ENCODE measurements around the gene TMX2. TPM values are rescaled to one million over a fixed set of nuclear protein-coding genes. Genes with fewer than 3 reads are reported as not detected.

TMX2 gene, protein sequence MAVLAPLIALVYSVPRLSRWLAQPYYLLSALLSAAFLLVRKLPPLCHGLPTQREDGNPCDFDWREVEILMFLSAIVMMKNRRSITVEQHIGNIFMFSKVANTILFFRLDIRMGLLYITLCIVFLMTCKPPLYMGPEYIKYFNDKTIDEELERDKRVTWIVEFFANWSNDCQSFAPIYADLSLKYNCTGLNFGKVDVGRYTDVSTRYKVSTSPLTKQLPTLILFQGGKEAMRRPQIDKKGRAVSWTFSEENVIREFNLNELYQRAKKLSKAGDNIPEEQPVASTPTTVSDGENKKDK
- total RNA-seq (2012; rRNA removed): 62.1 and 92.0 TPM in 2 replicates

DNA sequence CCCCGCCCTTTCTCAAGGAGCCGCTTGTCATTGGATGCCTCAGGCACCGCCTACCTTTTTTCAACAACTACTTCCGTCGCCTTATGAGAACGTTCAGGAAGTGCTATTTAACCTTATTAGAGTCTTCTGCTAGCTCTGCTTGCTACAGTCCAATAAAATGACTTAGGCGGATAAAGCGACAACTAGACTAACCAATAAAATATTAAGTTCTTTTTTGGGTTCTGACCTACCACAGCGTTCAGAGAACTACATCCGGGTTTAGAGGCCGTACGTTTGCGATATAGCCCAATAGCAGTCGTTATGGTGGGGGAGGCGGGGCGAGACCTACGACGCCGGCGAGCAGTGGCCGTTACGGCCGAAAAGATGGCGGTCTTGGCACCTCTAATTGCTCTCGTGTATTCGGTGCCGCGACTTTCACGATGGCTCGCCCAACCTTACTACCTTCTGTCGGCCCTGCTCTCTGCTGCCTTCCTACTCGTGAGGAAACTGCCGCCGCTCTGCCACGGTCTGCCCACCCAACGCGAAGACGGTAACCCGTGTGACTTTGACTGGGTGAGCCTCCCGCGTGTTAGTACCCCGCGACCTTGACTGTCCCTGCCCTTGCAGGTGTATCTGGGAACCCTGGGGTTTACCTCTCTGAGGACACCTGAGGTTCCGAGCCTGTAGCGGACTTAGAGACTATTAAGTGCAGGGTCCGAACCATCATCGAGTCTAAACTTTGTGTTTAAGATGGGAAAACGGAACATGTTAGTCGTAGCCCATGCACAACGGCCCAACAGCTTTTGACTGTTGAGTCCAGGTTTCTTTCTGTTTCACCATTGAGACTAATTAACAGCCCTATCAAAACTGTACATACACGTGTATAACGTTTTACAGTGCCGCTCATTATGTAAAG is at the start of gene TMX2:
TMX2 (plus strand) TSS at position 338 of the 895 bp plus-strand sequence; CDS start at position 364, 26 bp downstream.
- Histone ChIP-seq H3K36me3 (ENCODE audit: insufficient read depth, low read length) (peaks cover 6% of the 10 kb centered on the region), H3K9ac (ENCODE audit: low read depth, low read length) (peak within 1 kb of the TSS; percentile 89), H3K4me1 (ENCODE audit: control insufficient read depth, insufficient read depth, low read length) (peaks cover 19% of the 10 kb centered on the region)

DNA sequence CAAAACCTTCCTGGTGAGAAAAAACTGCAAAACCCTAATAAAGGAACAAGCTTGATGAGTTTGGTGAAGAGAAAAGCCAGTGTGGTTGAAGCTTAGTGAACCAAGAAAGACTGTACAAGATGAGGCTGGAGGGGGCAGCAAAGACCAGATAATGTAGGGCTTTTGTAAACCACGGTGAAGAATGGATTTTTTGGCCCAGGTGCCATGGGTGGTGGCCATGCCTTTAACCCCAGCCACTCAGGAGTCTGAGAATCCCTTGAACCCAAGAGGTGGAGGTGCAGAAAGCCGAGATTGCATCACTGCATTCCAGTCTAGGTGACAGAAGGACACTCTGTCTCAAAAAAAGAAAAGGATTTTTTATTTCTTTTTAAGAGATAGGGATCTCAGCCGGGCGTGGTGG is 49.5 kb upstream of the TMX2 start:
- no peak overlapping the region for H3K4me3 ChIP-seq (ENCODE audit: low read length)
- H3K4me2 ChIP-seq (ENCODE audit: low read length): no peak overlapping the region
- peaks cover 9% of the 10 kb centered on the region for H3K4me1 ChIP-seq (ENCODE audit: control insufficient read depth, insufficient read depth, low read length)
- H3K9ac ChIP-seq (ENCODE audit: low read depth, low read length): no peak overlapping the region
- H3K27me3 ChIP-seq (ENCODE audit: control insufficient read depth, insufficient read depth, low read length): no peaks in the 10 kb centered on the region
- H3K36me3 ChIP-seq (ENCODE audit: insufficient read depth, low read length): peaks cover 26% of the 10 kb centered on the region
- no peaks in the 10 kb centered on the region for H3K9me3 ChIP-seq (replicated peaks; ENCODE audit: low read length)

More for the DNA sequence above, at the start of gene TMX2:
- H3K4me2 ChIP-seq (ENCODE audit: low read length): peak within 1 kb of the TSS; percentile 89
- peak within 1 kb of the TSS; percentile 85 for H3K4me3 ChIP-seq (ENCODE audit: low read length)
- no peaks in the 10 kb centered on the region for H3K9me3 ChIP-seq (replicated peaks; ENCODE audit: low read length)
- H3K27me3 ChIP-seq (ENCODE audit: control insufficient read depth, insufficient read depth, low read length): no peaks in the 10 kb centered on the region

DNA sequence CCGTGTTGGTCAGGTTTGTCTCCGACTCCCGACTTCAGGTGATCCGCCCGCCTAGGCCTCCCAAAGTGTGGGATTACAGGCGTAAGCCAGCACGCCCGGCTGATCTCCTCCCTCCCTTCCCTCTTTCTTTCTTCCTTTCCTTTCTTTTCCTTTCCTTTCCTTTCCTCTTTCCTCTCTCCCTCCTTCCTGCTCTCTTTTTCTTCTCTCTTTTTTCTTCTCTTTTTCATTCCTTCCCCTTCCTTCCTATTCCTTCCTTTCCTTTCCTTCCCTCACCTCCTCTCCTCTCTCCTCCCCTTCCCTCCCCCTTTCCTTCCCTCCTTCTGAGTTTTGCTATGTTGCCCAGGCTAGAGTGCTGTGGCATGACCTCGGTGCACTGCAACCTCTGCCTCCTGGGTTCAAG is 48.4 kb upstream of the TMX2 start:
- no peaks in the 10 kb centered on the region for H3K27me3 ChIP-seq (ENCODE audit: control insufficient read depth, insufficient read depth, low read length)
- no peak overlapping the region for H3K4me2 ChIP-seq (ENCODE audit: low read length)
- no peak overlapping the region for H3K9ac ChIP-seq (ENCODE audit: low read depth, low read length)
- H3K9me3 ChIP-seq (replicated peaks; ENCODE audit: low read length): no peaks in the 10 kb centered on the region
- no peak overlapping the region for H3K4me3 ChIP-seq (ENCODE audit: low read length)
- H3K4me1 ChIP-seq (ENCODE audit: control insufficient read depth, insufficient read depth, low read length): peaks cover 7% of the 10 kb centered on the region
- peaks cover 26% of the 10 kb centered on the region for H3K36me3 ChIP-seq (ENCODE audit: insufficient read depth, low read length)

DNA sequence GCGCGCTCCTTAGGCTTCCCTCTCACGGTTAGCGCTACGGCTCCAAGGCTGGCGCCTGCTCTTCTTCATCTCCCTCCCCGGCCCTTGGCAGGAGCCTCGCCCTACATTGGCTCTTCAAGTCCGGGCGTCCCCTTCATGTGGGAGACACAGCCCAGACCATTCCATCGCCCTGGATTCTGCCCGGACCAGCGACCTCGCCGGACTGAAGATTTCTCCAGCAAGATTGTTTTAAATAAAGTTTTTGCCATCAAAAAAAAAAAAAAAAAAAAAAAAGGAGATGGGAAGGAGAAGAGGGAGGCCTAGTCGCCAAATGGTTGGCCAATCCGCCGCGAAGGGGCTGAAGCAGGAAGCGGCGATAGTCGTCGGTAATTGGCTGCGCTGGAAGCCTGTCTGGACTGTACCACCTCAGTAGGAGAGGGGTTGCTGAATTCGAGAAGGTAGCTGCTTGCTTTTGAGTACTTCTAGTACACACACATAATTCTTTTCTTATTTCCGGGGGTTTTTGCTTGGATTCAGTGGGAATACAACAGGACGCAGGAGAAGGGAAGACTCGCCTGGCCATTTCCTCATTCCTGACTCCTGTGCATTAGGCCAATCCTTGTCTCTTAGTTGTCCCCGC is 45.2 kb upstream of the TMX2 start:
- Histone ChIP-seq H3K4me3 (ENCODE audit: low read length) (peak overlapping the region; percentile 92), H3K4me2 (ENCODE audit: low read length) (peak overlapping the region; percentile 87), H3K9me3 (replicated peaks; ENCODE audit: low read length) (no peaks in the 10 kb centered on the region), H3K27me3 (ENCODE audit: control insufficient read depth, insufficient read depth, low read length) (no peaks in the 10 kb centered on the region), H3K36me3 (ENCODE audit: insufficient read depth, low read length) (peaks cover 10% of the 10 kb centered on the region), H3K9ac (ENCODE audit: low read depth, low read length) (peak overlapping the region; percentile 95), H3K4me1 (ENCODE audit: control insufficient read depth, insufficient read depth, low read length) (peaks cover 16% of the 10 kb centered on the region)

DNA sequence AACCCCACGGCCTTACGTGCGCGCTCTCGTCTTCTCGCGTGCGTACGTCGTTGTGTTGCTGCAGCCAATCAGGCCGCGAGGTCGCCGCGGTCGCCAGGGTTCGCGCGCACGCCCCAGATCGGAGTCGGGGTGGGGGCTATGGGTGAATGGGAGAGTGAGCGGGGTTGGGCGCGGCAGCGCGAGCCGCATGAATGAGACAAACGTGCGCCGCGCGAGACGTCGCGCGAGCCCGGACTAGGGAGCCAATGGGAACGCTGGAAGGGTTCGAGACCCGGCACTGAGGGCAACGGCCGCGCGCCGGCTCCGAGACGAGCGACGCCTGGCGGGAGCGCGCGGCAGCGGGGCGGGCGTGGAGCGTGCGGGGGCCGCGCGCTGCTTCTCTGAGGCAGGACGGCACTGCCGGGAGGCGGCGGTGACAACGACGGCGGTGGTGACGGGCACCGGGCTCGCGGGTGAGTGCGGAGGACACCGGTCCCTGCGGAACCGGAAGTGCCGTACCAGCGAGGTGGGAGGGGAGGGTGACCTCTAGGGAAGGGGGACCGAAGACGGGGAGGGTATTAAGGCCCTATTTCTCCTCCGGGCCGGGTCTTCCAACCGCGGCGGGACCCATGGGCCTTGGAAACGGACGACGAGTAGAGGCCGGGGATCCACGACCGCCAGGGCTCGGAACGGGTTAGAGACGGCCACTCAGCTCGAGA is 44.5 kb upstream of the TMX2 start, which contains the start of gene ZDHHC5:
ZDHHC5 (plus strand) TSS at position 379 of the 698 bp plus-strand sequence. CDS start 4,977 bp downstream, outside the sequence.
- H3K4me2 ChIP-seq (ENCODE audit: low read length): peak within 1 kb of the TSS; percentile 87
- peak within 1 kb of the TSS; percentile 92 for H3K4me3 ChIP-seq (ENCODE audit: low read length)
- peaks cover 16% of the 10 kb centered on the region for H3K4me1 ChIP-seq (ENCODE audit: control insufficient read depth, insufficient read depth, low read length)
- peak within 1 kb of the TSS; percentile 95 for H3K9ac ChIP-seq (ENCODE audit: low read depth, low read length)
- no peaks in the 10 kb centered on the region for H3K27me3 ChIP-seq (ENCODE audit: control insufficient read depth, insufficient read depth, low read length)
- H3K36me3 ChIP-seq (ENCODE audit: insufficient read depth, low read length): peaks cover 11% of the 10 kb centered on the region
- H3K9me3 ChIP-seq (replicated peaks; ENCODE audit: low read length): no peaks in the 10 kb centered on the region

DNA sequence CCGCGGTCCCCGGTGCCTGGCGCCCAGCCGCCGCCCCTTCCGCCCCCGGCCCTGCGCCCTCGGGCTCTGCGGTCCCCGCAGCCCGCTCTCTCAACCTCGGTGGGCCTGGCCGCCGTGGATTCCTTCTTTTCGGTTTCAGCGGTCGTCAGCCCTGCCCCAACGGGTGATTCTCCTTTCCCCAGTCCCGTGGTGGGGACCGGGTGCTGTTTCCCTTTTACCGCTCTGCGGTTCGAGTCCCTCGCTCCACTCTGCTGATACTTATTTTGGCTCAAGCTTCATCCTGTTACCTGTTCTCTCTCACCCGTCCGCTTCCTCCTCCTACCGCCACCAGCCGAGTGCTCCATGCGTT is 44.0 kb upstream of the TMX2 start:
- Histone ChIP-seq H3K9me3 (replicated peaks; ENCODE audit: low read length) (no peaks in the 10 kb centered on the region), H3K4me1 (ENCODE audit: control insufficient read depth, insufficient read depth, low read length) (peaks cover 16% of the 10 kb centered on the region), H3K36me3 (ENCODE audit: insufficient read depth, low read length) (peaks cover 17% of the 10 kb centered on the region), H3K9ac (ENCODE audit: low read depth, low read length) (peak overlapping the region; percentile 95), H3K4me3 (ENCODE audit: low read length) (peak overlapping the region; percentile 92), H3K27me3 (ENCODE audit: control insufficient read depth, insufficient read depth, low read length) (no peaks in the 10 kb centered on the region), H3K4me2 (ENCODE audit: low read length) (peak overlapping the region; percentile 87)

DNA sequence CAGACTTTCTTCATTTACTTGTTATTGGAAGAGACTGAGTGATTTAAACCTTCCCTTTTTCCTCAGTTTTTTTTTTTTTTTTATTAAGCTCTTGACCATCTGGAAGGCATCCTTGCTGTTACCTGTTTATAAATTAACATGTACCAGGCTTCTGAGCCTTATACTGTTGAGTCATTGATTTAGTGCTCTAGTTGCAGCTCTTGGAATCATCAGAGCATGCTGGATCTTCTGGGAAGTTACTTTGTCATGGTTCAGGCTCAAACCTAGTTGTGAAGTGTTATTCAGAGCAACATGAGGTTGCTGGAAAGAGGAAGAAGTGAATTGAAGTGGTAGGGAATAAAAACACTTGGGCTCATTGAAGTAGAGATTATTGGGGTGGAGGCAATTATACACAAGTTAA is 38.1 kb upstream of the TMX2 start:
- no peak overlapping the region for H3K9ac ChIP-seq (ENCODE audit: low read depth, low read length)
- peaks cover 7% of the 10 kb centered on the region for H3K4me1 ChIP-seq (ENCODE audit: control insufficient read depth, insufficient read depth, low read length)
- H3K9me3 ChIP-seq (replicated peaks; ENCODE audit: low read length): no peaks in the 10 kb centered on the region
- no peak overlapping the region for H3K4me3 ChIP-seq (ENCODE audit: low read length)
- H3K27me3 ChIP-seq (ENCODE audit: control insufficient read depth, insufficient read depth, low read length): no peaks in the 10 kb centered on the region
- peaks cover 59% of the 10 kb centered on the region for H3K36me3 ChIP-seq (ENCODE audit: insufficient read depth, low read length)
- no peak overlapping the region for H3K4me2 ChIP-seq (ENCODE audit: low read length)

DNA sequence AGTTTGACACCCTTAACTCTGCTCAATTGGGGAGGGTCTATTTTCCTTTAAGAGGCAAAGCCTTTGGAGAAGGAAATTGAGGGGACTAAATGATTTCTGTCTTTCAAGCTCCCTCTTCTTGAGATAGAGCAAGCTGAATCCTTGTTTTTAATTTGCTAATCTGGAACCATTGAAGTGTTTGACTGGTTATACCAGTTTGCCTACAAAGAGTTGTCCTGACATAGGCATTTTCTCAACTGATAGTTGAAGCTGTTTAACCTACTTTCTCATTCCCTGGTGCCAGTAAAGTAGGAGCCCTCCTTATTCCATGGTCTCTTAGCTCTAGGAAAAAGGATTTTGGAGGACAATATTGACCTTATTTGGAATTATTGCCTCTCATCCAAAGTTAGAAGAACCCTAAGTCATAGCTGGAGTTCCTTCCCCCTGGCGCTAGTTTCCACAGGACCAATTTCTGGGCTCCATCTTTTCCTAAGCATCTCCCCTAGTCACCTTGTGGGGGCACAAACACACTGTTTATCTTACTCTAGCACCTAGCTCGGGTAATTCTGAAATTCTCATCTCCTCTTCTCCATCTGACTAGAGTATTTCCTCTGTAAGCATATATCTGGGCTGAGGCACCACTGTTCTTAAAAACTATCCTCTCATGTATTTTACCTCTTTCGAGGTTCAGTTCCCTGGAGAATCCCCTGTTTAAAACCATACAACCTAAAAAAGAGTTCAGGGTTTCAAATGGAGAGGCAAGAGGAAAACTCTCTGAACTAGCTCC is 37.0 kb upstream of the TMX2 start:
- no peaks in the 10 kb centered on the region for H3K9me3 ChIP-seq (replicated peaks; ENCODE audit: low read length)
- H3K9ac ChIP-seq (ENCODE audit: low read depth, low read length): no peak overlapping the region
- H3K36me3 ChIP-seq (ENCODE audit: insufficient read depth, low read length): peaks cover 63% of the 10 kb centered on the region
- no peak overlapping the region for H3K4me2 ChIP-seq (ENCODE audit: low read length)
- H3K4me3 ChIP-seq (ENCODE audit: low read length): no peak overlapping the region
- no peaks in the 10 kb centered on the region for H3K27me3 ChIP-seq (ENCODE audit: control insufficient read depth, insufficient read depth, low read length)
- H3K4me1 ChIP-seq (ENCODE audit: control insufficient read depth, insufficient read depth, low read length): peaks cover 3% of the 10 kb centered on the region

DNA sequence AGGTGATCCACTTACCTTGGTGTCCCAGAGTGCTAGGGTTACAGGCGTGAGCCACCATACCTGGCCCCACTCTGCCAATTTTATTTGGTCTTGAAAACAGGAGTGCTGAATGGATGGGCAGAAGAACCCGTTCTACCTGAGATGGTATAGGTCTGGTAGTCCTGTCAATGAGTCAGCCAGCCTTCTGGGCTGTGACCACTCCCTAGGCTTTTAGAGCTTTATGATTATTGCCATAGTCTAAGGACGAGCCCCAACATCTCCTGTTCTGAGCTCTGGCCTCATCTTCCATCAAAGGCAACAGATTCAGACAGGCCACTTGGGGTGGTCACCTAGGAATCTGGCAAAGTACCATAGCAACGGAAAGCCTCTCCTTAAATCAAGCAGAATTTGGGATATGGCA is 33.0 kb upstream of the TMX2 start:
- H3K4me3 ChIP-seq (ENCODE audit: low read length): no peak overlapping the region
- peaks cover 3% of the 10 kb centered on the region for H3K4me1 ChIP-seq (ENCODE audit: control insufficient read depth, insufficient read depth, low read length)
- H3K27me3 ChIP-seq (ENCODE audit: control insufficient read depth, insufficient read depth, low read length): no peaks in the 10 kb centered on the region
- H3K9ac ChIP-seq (ENCODE audit: low read depth, low read length): no peak overlapping the region
- H3K36me3 ChIP-seq (ENCODE audit: insufficient read depth, low read length): peaks cover 55% of the 10 kb centered on the region
- no peak overlapping the region for H3K4me2 ChIP-seq (ENCODE audit: low read length)
- H3K9me3 ChIP-seq (replicated peaks; ENCODE audit: low read length): no peaks in the 10 kb centered on the region

DNA sequence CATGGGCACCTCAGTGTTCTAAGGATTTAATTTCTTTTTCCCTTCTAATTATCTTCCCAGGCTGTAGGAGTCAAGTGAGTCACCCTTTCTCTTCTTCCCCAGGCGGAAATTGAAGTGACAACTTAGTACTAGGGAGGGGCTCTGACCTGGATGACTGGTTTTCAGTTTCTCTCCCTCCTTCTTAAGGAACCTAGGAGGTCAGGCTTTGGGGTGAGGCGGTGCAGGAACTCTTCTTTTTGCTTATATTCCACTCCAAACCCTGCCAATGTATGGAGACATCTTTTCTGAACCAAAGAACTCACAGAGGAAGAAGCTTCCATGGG is 31.9 kb upstream of the TMX2 start:
- Histone ChIP-seq H3K4me1 (ENCODE audit: control insufficient read depth, insufficient read depth, low read length) (peaks cover 3% of the 10 kb centered on the region), H3K4me3 (ENCODE audit: low read length) (no peak overlapping the region), H3K4me2 (ENCODE audit: low read length) (no peak overlapping the region), H3K36me3 (ENCODE audit: insufficient read depth, low read length) (peaks cover 52% of the 10 kb centered on the region), H3K27me3 (ENCODE audit: control insufficient read depth, insufficient read depth, low read length) (no peaks in the 10 kb centered on the region), H3K9me3 (replicated peaks; ENCODE audit: low read length) (no peaks in the 10 kb centered on the region), H3K9ac (ENCODE audit: low read depth, low read length) (no peak overlapping the region)
